HepG2 (cell line): Measurements from ENCODE around the gene CCNL1. TPM values are rescaled to one million over a fixed set of nuclear protein-coding genes. Genes with fewer than 3 reads are reported as not detected.

ENCODE experiments used
- ATF2 ChIP-seq: sonication (generic); formaldehyde crosslinking; IDR thresholded peaks from 2 replicates; pipeline ENCODE4 v1.4.0; 2020; ENCODE audit warnings: missing genetic modification reagents
- BCL6 ChIP-seq: IDR thresholded peaks from 2 replicates; pipeline ENCODE4 v1.6.1; 2016; ENCODE audit warnings: missing genetic modification reagents, missing compliant biosample characterization
- CENPT ChIP-seq: sonication (generic); formaldehyde crosslinking; IDR thresholded peaks from 2 replicates; pipeline ENCODE4 v1.8.0; 2022; ENCODE audit warnings: low read depth, mild to moderate bottlenecking, moderate library complexity, missing genetic modification reagents
- CENPX ChIP-seq: sonication (generic); formaldehyde crosslinking; IDR thresholded peaks from 2 replicates; pipeline ENCODE4 v1.9.0; 2021; ENCODE audit warnings: mild to moderate bottlenecking, missing genetic modification reagents, moderate library complexity
- EP300 ChIP-seq, 3 experiments: sonication (generic) in 1 of 3; formaldehyde crosslinking in 1 of 3; IDR thresholded peaks; 2 replicates each; pipeline versions ENCODE4 v1.5.1 to v1.6.1; 2011 to 2020; ENCODE audit warnings: low read depth in 2 of 3, low read length in 2 of 3, borderline replicate concordance in 1 of 3, improper control_type of control experiment in 1 of 3, mild to moderate bottlenecking in 1 of 3, missing genetic modification reagents in 1 of 3, moderate library complexity in 1 of 3
- GLI4 ChIP-seq: sonication (generic); formaldehyde crosslinking; IDR thresholded peaks from 2 replicates; pipeline ENCODE4 v1.5.1; 2020; ENCODE audit warnings: missing genetic modification reagents, mild to moderate bottlenecking, moderate library complexity, borderline replicate concordance
- HNF1B ChIP-seq: sonication (generic); formaldehyde crosslinking; IDR thresholded peaks from 2 replicates; pipeline ENCODE4 v1.5.1; 2020; ENCODE audit warnings: mild to moderate bottlenecking, moderate library complexity, missing genetic modification reagents
- KLF9 ChIP-seq: IDR thresholded peaks from 2 replicates; pipeline ENCODE4 v1.6.1; 2016; ENCODE audit warnings: low read depth
- MAFF ChIP-seq: IDR thresholded peaks from 2 replicates; pipeline ENCODE4 v1.6.1; 2011; ENCODE audit warnings: low read depth, low read length, improper control_type of control experiment
- RCOR2 ChIP-seq: IDR thresholded peaks from 2 replicates; pipeline ENCODE4 v1.6.1; 2016; ENCODE audit warnings: missing biosample characterization, missing genetic modification reagents
- SIX1 ChIP-seq: sonication (generic); formaldehyde crosslinking; IDR thresholded peaks from 2 replicates; pipeline ENCODE4 v1.4.0; 2020; ENCODE audit warnings: missing genetic modification reagents, borderline replicate concordance
- SMARCC2 ChIP-seq: fragments of 450-650 bp; IDR thresholded peaks from 2 replicates; pipeline ENCODE4 v1.6.1; 2017; ENCODE audit warnings: antibody characterized with exemption, mild to moderate bottlenecking
- ZC3H13 ChIP-seq: sonication (generic); formaldehyde crosslinking; IDR thresholded peaks from 2 replicates; pipeline ENCODE4 v1.8.1; 2023; ENCODE audit warnings: mild to moderate bottlenecking, missing genetic modification reagents, moderate library complexity
- ZNF317 ChIP-seq: sonication (generic); formaldehyde crosslinking; IDR thresholded peaks from 2 replicates; pipeline ENCODE4 v1.5.0; 2020; ENCODE audit warnings: mild to moderate bottlenecking, missing genetic modification reagents
- ZNF577 ChIP-seq: sonication (generic); formaldehyde crosslinking; IDR thresholded peaks from 2 replicates; pipeline ENCODE4 v1.4.0; 2020; ENCODE audit warnings: mild to moderate bottlenecking, low read depth, missing genetic modification reagents, borderline replicate concordance
- polyA plus RNA-seq, 8 experiments: library from polyadenylated mRNA; depleted of rRNA in 3 of 8; stranded (reverse) in 7 of 8; unstranded in 1 of 8; fragments of >200 nt; fragmentation: Illumina TruSeq in 4 of 8; extraction: Trizol in 4 of 8; gene quantifications; 2 replicates each; pipeline versions ENCODE4 v1.2.1 to v1.2.3, GENCODE V29; 2011 to 2016; ENCODE audit warnings: low read depth in 4 of 8, missing spikeins in 1 of 8, mixed read lengths in 1 of 8; ENCODE audit not compliant: insufficient read depth in 1 of 8
- total RNA-seq, 5 experiments: library from RNA; depleted of rRNA; stranded (reverse); fragments of >200 nt; fragmentation: Illumina TruSeq; extraction: Trizol; gene quantifications; 2 replicates each; pipeline ENCODE4 v1.2.3, GENCODE V29; 2016; ENCODE audit warnings: low read depth in 1 of 5
- TF ChIP-seq, protein P1 (sequence below): sonication (generic); formaldehyde crosslinking; conservative IDR thresholded peaks from 2 replicates; pipeline ENCODE4 v1.4.0; 2020; ENCODE audit warnings: missing genetic modification reagents
- TF ChIP-seq, protein P2 (sequence below): sonication (generic); formaldehyde crosslinking; IDR thresholded peaks from 2 replicates; pipeline ENCODE4 v1.4.0; 2020; ENCODE audit warnings: missing genetic modification reagents

Gene CCNL1
- total and polyA plus RNA-seq, 2 of the 13 experiments (the other 11 are each of a cell fraction or from before 2014, with no cell fraction given) = 151 to 303 TPM

- TF ChIP-seq, protein P1, sequence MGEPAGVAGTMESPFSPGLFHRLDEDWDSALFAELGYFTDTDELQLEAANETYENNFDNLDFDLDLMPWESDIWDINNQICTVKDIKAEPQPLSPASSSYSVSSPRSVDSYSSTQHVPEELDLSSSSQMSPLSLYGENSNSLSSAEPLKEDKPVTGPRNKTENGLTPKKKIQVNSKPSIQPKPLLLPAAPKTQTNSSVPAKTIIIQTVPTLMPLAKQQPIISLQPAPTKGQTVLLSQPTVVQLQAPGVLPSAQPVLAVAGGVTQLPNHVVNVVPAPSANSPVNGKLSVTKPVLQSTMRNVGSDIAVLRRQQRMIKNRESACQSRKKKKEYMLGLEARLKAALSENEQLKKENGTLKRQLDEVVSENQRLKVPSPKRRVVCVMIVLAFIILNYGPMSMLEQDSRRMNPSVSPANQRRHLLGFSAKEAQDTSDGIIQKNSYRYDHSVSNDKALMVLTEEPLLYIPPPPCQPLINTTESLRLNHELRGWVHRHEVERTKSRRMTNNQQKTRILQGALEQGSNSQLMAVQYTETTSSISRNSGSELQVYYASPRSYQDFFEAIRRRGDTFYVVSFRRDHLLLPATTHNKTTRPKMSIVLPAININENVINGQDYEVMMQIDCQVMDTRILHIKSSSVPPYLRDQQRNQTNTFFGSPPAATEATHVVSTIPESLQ (CRISPR knock-in tag) = 0 out of 2 replicates have a peak, but pooled peaks have one; percentile 36
- TF ChIP-seq CENPX (CRISPR knock-in tag) = no peak
- no peak for TF ChIP-seq SMARCC2
- peak in 1 of 2 experiments; percentile 89; a peak in 3 of 4 replicates for TF ChIP-seq EP300 (IDR thresholded peaks at IDR 0.05; ENCODE audit: low read depth in 2 of 2, low read length in 2 of 2)
- peak; percentile 88; the same call in 1 of the 2 replicates for TF ChIP-seq EP300 (CRISPR knock-in tag; IDR thresholded peaks at IDR 0.05; ENCODE audit: borderline replicate concordance)
- TF ChIP-seq GLI4 (CRISPR knock-in tag) = peak; percentile 49; the same call in 1 of the 2 replicates
- peak; percentile 69 for TF ChIP-seq HNF1B (CRISPR knock-in tag)
- no peak for TF ChIP-seq KLF9 (CRISPR knock-in tag)
- no peak for TF ChIP-seq MAFF
- TF ChIP-seq RCOR2 = peak; percentile 80; the same call in 1 of the 2 replicates
- peak; percentile 87 for TF ChIP-seq BCL6
- TF ChIP-seq ZNF577 (CRISPR knock-in tag) = no peak
- TF ChIP-seq SIX1 (CRISPR knock-in tag) = peak; percentile 61; the same call in 1 of the 2 replicates
- TF ChIP-seq ZC3H13 = no peak
- peak; percentile 86 for TF ChIP-seq ATF2 (CRISPR knock-in tag)
- TF ChIP-seq, protein P2, sequence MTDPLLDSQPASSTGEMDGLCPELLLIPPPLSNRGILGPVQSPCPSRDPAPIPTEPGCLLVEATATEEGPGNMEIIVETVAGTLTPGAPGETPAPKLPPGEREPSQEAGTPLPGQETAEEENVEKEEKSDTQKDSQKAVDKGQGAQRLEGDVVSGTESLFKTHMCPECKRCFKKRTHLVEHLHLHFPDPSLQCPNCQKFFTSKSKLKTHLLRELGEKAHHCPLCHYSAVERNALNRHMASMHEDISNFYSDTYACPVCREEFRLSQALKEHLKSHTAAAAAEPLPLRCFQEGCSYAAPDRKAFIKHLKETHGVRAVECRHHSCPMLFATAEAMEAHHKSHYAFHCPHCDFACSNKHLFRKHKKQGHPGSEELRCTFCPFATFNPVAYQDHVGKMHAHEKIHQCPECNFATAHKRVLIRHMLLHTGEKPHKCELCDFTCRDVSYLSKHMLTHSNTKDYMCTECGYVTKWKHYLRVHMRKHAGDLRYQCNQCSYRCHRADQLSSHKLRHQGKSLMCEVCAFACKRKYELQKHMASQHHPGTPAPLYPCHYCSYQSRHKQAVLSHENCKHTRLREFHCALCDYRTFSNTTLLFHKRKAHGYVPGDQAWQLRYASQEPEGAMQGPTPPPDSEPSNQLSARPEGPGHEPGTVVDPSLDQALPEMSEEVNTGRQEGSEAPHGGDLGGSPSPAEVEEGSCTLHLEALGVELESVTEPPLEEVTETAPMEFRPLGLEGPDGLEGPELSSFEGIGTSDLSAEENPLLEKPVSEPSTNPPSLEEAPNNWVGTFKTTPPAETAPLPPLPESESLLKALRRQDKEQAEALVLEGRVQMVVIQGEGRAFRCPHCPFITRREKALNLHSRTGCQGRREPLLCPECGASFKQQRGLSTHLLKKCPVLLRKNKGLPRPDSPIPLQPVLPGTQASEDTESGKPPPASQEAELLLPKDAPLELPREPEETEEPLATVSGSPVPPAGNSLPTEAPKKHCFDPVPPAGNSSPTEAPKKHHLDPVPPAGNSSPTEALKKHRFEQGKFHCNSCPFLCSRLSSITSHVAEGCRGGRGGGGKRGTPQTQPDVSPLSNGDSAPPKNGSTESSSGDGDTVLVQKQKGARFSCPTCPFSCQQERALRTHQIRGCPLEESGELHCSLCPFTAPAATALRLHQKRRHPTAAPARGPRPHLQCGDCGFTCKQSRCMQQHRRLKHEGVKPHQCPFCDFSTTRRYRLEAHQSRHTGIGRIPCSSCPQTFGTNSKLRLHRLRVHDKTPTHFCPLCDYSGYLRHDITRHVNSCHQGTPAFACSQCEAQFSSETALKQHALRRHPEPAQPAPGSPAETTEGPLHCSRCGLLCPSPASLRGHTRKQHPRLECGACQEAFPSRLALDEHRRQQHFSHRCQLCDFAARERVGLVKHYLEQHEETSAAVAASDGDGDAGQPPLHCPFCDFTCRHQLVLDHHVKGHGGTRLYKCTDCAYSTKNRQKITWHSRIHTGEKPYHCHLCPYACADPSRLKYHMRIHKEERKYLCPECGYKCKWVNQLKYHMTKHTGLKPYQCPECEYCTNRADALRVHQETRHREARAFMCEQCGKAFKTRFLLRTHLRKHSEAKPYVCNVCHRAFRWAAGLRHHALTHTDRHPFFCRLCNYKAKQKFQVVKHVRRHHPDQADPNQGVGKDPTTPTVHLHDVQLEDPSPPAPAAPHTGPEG (CRISPR knock-in tag) = no peak
- TF ChIP-seq CENPT (CRISPR knock-in tag) = no peak
- peak; percentile 71; the same call in 1 of the 2 replicates for TF ChIP-seq ZNF317 (CRISPR knock-in tag)
Observed at GRCh38 chr3:157134620-157135191, 25.2 kb downstream of the CCNL1 start (continued).
